ENCODE results near the gene BSN. TPM values are rescaled to one million over a fixed set of nuclear protein-coding genes. Genes with fewer than 3 reads are reported as not detected.

Gene BSN
- total RNA-seq, 4 donors from 2014 or later: under 0.01 to 0.32 (median 0.27) TPM; not detected in 1

DNA sequence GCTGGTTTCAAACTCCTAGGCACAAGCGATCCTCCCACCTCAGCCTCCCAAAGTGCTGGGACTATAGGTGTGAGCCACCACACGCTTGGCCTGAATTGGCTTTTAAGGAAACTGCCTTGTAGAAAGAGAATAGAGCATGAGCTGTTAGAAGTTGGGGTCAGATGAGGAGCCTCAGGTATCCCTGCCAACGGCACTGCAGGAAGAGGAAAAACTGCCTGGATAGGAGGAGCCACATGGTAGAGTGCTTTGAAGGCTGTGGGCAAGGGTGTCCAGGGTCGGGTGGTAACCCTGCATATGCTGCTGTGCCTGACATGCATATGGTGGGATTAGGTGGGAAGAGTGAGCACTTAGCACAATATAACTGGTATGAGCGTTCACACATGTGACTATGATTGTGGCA is 55.0 kb downstream of the BSN start:
- H3K36me3 ChIP-seq: no peaks in the 10 kb centered on the region
- DNase-seq: no peak
- no peak overlapping the region for H3K4me3 ChIP-seq
- H3K9me3 ChIP-seq: no peaks in the 10 kb centered on the region
- in situ Hi-C loops (cut with MboI; ENCODE audit: low pct_ligation_motif_present in 1 of 4, low pct_unique_long_range_greater_than_20kb in 1 of 4, low sequenced_read_pairs in 3 of 4): no loop called here
- TF ChIP-seq POLR2AphosphoS5 (IDR thresholded peaks at IDR 0.05) (no peak), EP300 (IDR thresholded peaks at IDR 0.05; ENCODE audit: low read depth) (no peak), POLR2A (IDR thresholded peaks at IDR 0.05) (no peak)
- TF ChIP-seq, protein P1, sequence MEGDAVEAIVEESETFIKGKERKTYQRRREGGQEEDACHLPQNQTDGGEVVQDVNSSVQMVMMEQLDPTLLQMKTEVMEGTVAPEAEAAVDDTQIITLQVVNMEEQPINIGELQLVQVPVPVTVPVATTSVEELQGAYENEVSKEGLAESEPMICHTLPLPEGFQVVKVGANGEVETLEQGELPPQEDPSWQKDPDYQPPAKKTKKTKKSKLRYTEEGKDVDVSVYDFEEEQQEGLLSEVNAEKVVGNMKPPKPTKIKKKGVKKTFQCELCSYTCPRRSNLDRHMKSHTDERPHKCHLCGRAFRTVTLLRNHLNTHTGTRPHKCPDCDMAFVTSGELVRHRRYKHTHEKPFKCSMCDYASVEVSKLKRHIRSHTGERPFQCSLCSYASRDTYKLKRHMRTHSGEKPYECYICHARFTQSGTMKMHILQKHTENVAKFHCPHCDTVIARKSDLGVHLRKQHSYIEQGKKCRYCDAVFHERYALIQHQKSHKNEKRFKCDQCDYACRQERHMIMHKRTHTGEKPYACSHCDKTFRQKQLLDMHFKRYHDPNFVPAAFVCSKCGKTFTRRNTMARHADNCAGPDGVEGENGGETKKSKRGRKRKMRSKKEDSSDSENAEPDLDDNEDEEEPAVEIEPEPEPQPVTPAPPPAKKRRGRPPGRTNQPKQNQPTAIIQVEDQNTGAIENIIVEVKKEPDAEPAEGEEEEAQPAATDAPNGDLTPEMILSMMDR (IDR thresholded peaks at IDR 0.05): no peak
- no peaks in the 10 kb centered on the region for H3K27me3 ChIP-seq
- H3K4me1 ChIP-seq: no peaks in the 10 kb centered on the region
- intact Hi-C loops (cut with DNase I; ENCODE audit: low total_unique reads): no loop called here
- no peak overlapping the region for H3K27ac ChIP-seq
- WGBS, 2 donors (ENCODE audit: low coverage in 1 of 2): 72% methylated on average over 5 of the region's 5 CpGs; no CpG with 5 or more reads in 1 of the 2 donors

DNA sequence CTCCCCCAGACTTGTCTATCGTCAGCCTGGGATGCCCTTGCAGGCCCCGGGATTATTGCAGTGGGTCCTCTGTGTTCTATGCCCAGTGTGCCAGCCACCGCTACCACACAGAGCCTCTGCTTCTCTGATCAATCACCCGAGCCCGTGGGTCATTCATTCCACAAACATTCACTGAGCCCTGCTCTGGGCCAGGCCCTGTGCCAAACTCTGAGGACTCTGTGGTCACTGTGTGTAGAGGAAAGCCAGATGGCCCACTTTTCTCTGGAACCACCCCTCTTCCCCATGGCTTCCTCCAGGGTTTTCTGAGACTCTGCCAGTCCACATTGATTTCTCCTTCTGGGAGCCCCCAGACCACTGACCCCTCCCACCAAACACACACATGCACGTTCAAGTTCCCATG is 55.5 kb downstream of the BSN start:
- TF ChIP-seq, protein P1 (IDR thresholded peaks at IDR 0.05): no peak
- TF ChIP-seq POLR2AphosphoS5 (IDR thresholded peaks at IDR 0.05): no peak
- TF ChIP-seq POLR2A (IDR thresholded peaks at IDR 0.05): no peak
- TF ChIP-seq EP300 (IDR thresholded peaks at IDR 0.05; ENCODE audit: low read depth): no peak
- intact Hi-C loops (cut with DNase I; ENCODE audit: low total_unique reads): no loop called here
- Histone ChIP-seq H3K27ac (no peak overlapping the region), H3K9me3 (no peaks in the 10 kb centered on the region), H3K27me3 (no peaks in the 10 kb centered on the region), H3K4me3 (no peak overlapping the region), H3K4me1 (no peaks in the 10 kb centered on the region), H3K36me3 (no peaks in the 10 kb centered on the region)
- in situ Hi-C loops (cut with MboI; ENCODE audit: low pct_ligation_motif_present in 1 of 4, low pct_unique_long_range_greater_than_20kb in 1 of 4, low sequenced_read_pairs in 3 of 4): no loop called here
- 61 to 68% methylated on average over 2 to 6 of the region's 6 CpGs for WGBS, 2 donors (ENCODE audit: low coverage in 1 of 2)
- DNase-seq: no peak

DNA sequence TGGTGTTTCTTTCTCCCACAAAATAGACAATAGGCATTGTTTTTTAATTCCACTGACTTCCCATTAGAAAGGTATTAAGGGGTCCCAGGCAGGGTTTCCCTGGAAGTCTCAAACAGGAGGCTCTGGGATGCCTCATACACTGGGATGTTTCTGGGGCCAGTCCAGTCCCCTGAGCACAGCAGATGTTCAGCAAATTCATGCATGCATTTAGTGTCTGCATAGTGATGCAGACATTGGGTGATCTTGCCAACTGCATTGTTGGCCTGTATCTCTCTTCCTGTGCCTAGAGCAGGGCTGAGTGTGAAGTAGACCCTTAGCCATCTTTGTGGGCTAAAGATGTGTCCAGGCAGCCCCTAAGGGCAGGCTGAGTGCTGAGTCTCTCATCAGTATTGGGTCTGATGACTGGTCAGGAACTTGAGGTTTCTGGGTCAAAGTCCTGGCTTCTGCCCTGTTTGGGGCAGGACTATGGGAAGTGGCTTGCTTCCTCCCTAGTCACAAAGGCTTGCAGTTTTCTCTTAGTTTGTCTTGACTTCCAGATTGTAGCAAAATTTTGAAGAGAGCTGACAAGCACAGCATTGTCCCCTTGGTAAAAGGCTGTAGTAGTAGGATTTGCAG is 56.5 kb downstream of the BSN start:
- no peak for DNase-seq
- in situ Hi-C loops (cut with MboI; ENCODE audit: low pct_ligation_motif_present in 1 of 4, low pct_unique_long_range_greater_than_20kb in 1 of 4, low sequenced_read_pairs in 3 of 4) (no loop called here), intact Hi-C loops (cut with DNase I; ENCODE audit: low total_unique reads) (no loop called here)
- Histone ChIP-seq H3K4me1 (no peaks in the 10 kb centered on the region), H3K4me3 (no peak overlapping the region), H3K27ac (no peak overlapping the region), H3K36me3 (no peaks in the 10 kb centered on the region), H3K27me3 (no peaks in the 10 kb centered on the region), H3K9me3 (no peaks in the 10 kb centered on the region)
- TF ChIP-seq POLR2AphosphoS5 (IDR thresholded peaks at IDR 0.05) (no peak), POLR2A (IDR thresholded peaks at IDR 0.05) (no peak), EP300 (IDR thresholded peaks at IDR 0.05; ENCODE audit: low read depth) (no peak)
- TF ChIP-seq, protein P1 (IDR thresholded peaks at IDR 0.05): no peak

DNA sequence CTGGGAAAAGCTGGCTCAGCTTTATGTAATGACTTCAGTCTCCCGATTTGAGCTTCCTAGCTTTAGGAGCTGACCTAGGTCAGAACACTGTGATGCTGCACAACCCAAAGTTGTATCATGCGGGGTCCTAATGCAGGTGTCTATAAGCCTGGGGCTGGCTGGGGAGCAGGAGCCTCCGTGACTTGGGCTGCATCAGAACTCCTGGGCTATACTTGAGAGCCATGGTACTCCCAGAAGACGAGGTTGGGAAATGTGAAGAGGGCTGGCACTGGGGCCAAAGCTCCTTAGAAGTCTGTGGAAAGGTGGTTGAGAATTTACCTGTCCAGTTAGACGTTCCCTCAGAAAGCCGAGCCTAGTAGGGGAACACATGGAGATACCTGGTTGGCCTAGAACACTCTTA is 57.0 kb downstream of the BSN start:
- no peaks in the 10 kb centered on the region for H3K27me3 ChIP-seq
- intact Hi-C loops (cut with DNase I; ENCODE audit: low total_unique reads): no loop called here

DNA sequence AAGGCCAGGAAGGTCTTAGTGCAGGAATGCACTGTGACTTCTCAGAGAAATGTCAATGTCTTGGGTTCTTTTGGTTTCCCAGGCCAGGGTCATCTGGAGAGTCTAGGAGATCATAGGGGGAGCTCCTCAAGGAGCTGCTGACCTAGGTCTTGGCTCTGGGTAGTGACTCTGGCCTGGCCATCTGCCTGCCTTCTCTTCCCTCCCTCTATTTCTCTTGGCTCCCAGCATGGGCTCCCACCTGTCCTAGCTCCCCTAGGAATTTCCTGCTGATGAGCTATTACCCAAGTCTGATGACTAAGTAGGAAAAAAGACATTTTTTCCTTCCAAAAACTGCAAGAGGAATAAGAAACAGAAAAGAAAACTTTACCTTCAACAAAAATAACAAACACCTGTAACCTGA is 57.4 kb downstream of the BSN start:
- in situ Hi-C loops (cut with MboI; ENCODE audit: low pct_ligation_motif_present in 1 of 4, low pct_unique_long_range_greater_than_20kb in 1 of 4, low sequenced_read_pairs in 3 of 4) (no loop called here), intact Hi-C loops (cut with DNase I; ENCODE audit: low total_unique reads) (no loop called here)
- TF ChIP-seq, protein P1 (IDR thresholded peaks at IDR 0.05): no peak
- TF ChIP-seq POLR2A (IDR thresholded peaks at IDR 0.05) (no peak), POLR2AphosphoS5 (IDR thresholded peaks at IDR 0.05) (no peak), EP300 (IDR thresholded peaks at IDR 0.05; ENCODE audit: low read depth) (no peak)
- H3K9me3 ChIP-seq: no peaks in the 10 kb centered on the region
- no peak for DNase-seq
- no peak overlapping the region for H3K4me3 ChIP-seq
- no peak overlapping the region for H3K27ac ChIP-seq
- H3K27me3 ChIP-seq: no peaks in the 10 kb centered on the region
- no peaks in the 10 kb centered on the region for H3K4me1 ChIP-seq
- H3K36me3 ChIP-seq: no peaks in the 10 kb centered on the region

More for the DNA sequence above, 57.0 kb downstream of the BSN start:
- no peak overlapping the region for H3K4me3 ChIP-seq
- DNase-seq: no peak
- H3K27ac ChIP-seq: no peak overlapping the region
- H3K9me3 ChIP-seq: no peaks in the 10 kb centered on the region
- TF ChIP-seq POLR2AphosphoS5 (IDR thresholded peaks at IDR 0.05) (no peak), POLR2A (IDR thresholded peaks at IDR 0.05) (no peak)
- in situ Hi-C loops (cut with MboI; ENCODE audit: low pct_ligation_motif_present in 1 of 4, low pct_unique_long_range_greater_than_20kb in 1 of 4, low sequenced_read_pairs in 3 of 4): no loop called here
- H3K4me1 ChIP-seq: no peaks in the 10 kb centered on the region
- 79 to 85% methylated on average over 2 to 6 of the region's 6 CpGs for WGBS, 2 donors (ENCODE audit: low coverage in 1 of 2)
- H3K36me3 ChIP-seq: no peaks in the 10 kb centered on the region
